NB4 (cell line): ENCODE data around the gene CMYA5.

Source experiments
- DNase-seq: peaks from one replicate; pipeline ENCODE4 v3.0.0; 2010; ENCODE audit warnings: low read depth
- H3K4me3 ChIP-seq: one replicate; pipeline ENCODE4 v1.5.1; 2011; ENCODE audit warnings: mild to moderate bottlenecking, low read depth, low read length, moderate library complexity
- MAX ChIP-seq: IDR thresholded peaks from 2 replicates; pipeline ENCODE4 v1.6.1; 2011; ENCODE audit warnings: low read depth, low read length
- MYC ChIP-seq: IDR thresholded peaks from 2 replicates; pipeline ENCODE4 v1.6.1; 2011; ENCODE audit warnings: low read depth, low read length
- POLR2A ChIP-seq: IDR thresholded peaks from 2 replicates; pipeline ENCODE4 v1.6.1; 2011; ENCODE audit warnings: mild to moderate bottlenecking; ENCODE audit not compliant: insufficient read length; ENCODE audit errors: extremely low read depth
- TF ChIP-seq, protein P1 (sequence below): IDR thresholded peaks from one replicate; pipeline ENCODE4 v1.5.1; 2012; ENCODE audit warnings: low read depth, low read length

The CMYA5 gene

GRCh38 chr5:79794347-79794746 is 104.7 kb downstream of the CMYA5 start:
- H3K4me3 ChIP-seq: no peak overlapping the region
- no peak for DNase-seq

DNA sequence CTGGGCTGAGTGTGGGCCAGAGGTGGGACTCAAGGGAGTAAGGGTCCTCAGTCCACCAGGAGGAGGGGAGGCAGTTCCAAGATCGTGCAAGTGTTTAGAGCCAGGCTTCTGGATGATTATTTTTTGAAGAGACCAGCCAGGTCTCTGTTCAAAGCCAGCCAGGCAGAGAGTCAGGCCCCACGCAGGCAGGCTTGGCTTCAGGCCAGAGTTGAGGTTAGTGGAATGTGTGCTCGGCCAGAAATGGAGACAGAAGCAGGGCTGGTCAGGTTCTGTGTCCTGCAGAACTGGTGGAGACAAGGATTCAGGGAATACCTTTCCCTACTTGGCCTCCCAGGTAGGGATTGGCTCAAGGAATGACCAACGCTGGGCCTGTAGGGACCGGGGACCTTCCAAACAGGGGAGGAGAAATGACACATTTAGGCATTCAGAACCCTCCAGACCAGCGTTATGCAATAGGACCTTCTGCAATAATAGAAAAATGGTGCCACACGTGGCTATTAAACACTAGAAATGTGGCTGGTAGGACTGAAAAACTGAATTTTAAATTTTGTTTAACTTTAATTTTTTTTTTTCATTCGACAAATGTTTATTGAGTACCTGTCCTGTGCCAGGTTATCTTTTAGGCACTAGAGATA is 106.2 kb downstream of the CMYA5 start:
- no peak overlapping the region for H3K4me3 ChIP-seq
- DNase-seq: no peak
- TF ChIP-seq POLR2A (no peak), MYC (no peak), MAX (no peak)
- TF ChIP-seq, protein P1, sequence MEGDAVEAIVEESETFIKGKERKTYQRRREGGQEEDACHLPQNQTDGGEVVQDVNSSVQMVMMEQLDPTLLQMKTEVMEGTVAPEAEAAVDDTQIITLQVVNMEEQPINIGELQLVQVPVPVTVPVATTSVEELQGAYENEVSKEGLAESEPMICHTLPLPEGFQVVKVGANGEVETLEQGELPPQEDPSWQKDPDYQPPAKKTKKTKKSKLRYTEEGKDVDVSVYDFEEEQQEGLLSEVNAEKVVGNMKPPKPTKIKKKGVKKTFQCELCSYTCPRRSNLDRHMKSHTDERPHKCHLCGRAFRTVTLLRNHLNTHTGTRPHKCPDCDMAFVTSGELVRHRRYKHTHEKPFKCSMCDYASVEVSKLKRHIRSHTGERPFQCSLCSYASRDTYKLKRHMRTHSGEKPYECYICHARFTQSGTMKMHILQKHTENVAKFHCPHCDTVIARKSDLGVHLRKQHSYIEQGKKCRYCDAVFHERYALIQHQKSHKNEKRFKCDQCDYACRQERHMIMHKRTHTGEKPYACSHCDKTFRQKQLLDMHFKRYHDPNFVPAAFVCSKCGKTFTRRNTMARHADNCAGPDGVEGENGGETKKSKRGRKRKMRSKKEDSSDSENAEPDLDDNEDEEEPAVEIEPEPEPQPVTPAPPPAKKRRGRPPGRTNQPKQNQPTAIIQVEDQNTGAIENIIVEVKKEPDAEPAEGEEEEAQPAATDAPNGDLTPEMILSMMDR: no peak

More at GRCh38 chr5:79794347-79794746, 104.7 kb downstream of the CMYA5 start:
- TF ChIP-seq MAX (no peak), POLR2A (no peak), MYC (no peak)
- TF ChIP-seq, protein P1: no peak

DNA sequence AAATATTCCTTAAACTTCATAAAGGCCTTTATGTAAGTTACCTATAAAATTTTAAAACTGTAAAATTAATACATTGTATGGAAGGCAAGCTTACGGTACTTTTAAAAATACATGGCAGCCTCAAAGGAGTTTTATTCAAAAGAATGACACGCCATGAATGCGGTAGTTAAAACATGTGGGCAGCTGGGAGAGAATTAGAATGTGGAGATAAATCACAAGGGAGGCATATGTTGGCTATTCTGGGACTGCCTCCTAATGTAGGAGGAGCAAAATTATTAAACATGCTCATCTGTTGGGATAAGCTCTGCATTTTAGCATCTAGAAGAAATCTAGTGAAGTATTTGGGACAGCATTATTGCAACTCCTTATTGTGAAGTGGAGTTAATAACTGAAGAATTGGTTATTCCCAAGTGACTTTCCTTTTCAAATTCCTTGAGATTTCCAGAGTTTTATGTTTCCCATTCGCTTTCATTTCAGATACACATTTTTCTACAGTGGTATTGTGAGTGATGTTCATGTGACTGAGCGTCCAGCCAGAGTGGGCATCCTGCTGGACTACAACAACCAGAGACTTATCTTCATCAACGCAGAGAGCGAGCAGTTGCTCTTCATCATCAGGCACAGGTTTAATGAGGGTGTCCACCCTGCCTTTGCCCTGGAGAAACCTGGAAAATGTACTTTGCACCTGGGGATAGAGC is 109.4 kb downstream of the CMYA5 start:
- no peak for DNase-seq
- no peak overlapping the region for H3K4me3 ChIP-seq
- TF ChIP-seq POLR2A (no peak), MYC (no peak), MAX (no peak)
- TF ChIP-seq, protein P1: no peak

- peak; percentile 35 for DNase-seq
- no peak for TF ChIP-seq MAX
- no peak for TF ChIP-seq MYC
- TF ChIP-seq POLR2A: no peak
- TF ChIP-seq, protein P1: no peak
- no peak overlapping the region for H3K4me3 ChIP-seq
Observed at GRCh38 chr5:79800979-79801827, 111.6 kb downstream of the CMYA5 start.

GRCh38 chr5:79802406-79802805 is 112.8 kb downstream of the CMYA5 start:
- no peak overlapping the region for H3K4me3 ChIP-seq
- no peak for TF ChIP-seq MYC
- TF ChIP-seq POLR2A: no peak
- TF ChIP-seq, protein P1: no peak
- TF ChIP-seq MAX: no peak
- peak; percentile 15 for DNase-seq
